Progenitor cell of endocrine pancreas (in vitro differentiated cells): ENCODE measurements around the gene STK24. TPM values are rescaled to one million over a fixed set of nuclear protein-coding genes. Genes with fewer than 3 reads are reported as not detected.
A peak's percentile ranks its signal among the peaks of the same experiment; 100 is the strongest.

Source experiments
- DNase-seq: peaks from one replicate; pipeline ENCODE4 v3.0.0; 2021; ENCODE audit warnings: low spot score; ENCODE audit not compliant: unreplicated experiment
- H3K27ac Mint-ChIP-seq: 2 replicates; pipeline ENCODE4 v1.8.0; 2021; ENCODE audit warnings: mild to moderate bottlenecking, moderate library complexity, mixed read lengths
- H3K27me3 Mint-ChIP-seq: 2 replicates; pipeline ENCODE4 v1.8.0; 2021; ENCODE audit warnings: mixed read lengths
- H3K36me3 Mint-ChIP-seq: 2 replicates; pipeline ENCODE4 v1.8.0; 2022; ENCODE audit warnings: mixed read lengths; ENCODE audit not compliant: insufficient read depth
- H3K4me1 Mint-ChIP-seq: 2 replicates; pipeline ENCODE4 v1.8.0; 2021; ENCODE audit warnings: low read depth, mixed read lengths
- H3K4me3 Mint-ChIP-seq: 2 replicates; pipeline ENCODE4 v1.8.0; 2021; ENCODE audit warnings: low read depth, mild to moderate bottlenecking, moderate library complexity, mixed read lengths
- H3K9me3 Mint-ChIP-seq: 2 replicates; pipeline ENCODE4 v1.8.0; 2021; ENCODE audit warnings: low read depth, mixed read lengths
- CTCF ChIP-seq: fragments of 200-600 bp; sonication (generic); IDR thresholded peaks from one replicate; pipeline ENCODE4 v1.5.0; 2021; ENCODE audit warnings: antibody characterized with exemption, mild to moderate bottlenecking; ENCODE audit not compliant: unreplicated experiment
- total RNA-seq: library from RNA; stranded (reverse); gene quantifications from 2 replicates; pipeline ENCODE4 v1.2.1, GENCODE V29; 2021

Gene STK24
- total RNA-seq, 1 donor from 2014 or later, result 113 TPM

- H3K27ac Mint-ChIP-seq, result no peak overlapping the region
- peaks cover 19% of the 10 kb centered on the region for H3K4me1 Mint-ChIP-seq
- no peaks in the 10 kb centered on the region for H3K27me3 Mint-ChIP-seq
- TF ChIP-seq CTCF, result no peak
- no peak overlapping the region for H3K4me3 Mint-ChIP-seq
- peaks cover 4% of the 10 kb centered on the region for H3K9me3 Mint-ChIP-seq
- DNase-seq, result no peak
- peaks cover 24% of the 10 kb centered on the region for H3K36me3 Mint-ChIP-seq
Observed at GRCh38 chr13:98513837-98514236, 63.1 kb downstream of the STK24 start.

DNA sequence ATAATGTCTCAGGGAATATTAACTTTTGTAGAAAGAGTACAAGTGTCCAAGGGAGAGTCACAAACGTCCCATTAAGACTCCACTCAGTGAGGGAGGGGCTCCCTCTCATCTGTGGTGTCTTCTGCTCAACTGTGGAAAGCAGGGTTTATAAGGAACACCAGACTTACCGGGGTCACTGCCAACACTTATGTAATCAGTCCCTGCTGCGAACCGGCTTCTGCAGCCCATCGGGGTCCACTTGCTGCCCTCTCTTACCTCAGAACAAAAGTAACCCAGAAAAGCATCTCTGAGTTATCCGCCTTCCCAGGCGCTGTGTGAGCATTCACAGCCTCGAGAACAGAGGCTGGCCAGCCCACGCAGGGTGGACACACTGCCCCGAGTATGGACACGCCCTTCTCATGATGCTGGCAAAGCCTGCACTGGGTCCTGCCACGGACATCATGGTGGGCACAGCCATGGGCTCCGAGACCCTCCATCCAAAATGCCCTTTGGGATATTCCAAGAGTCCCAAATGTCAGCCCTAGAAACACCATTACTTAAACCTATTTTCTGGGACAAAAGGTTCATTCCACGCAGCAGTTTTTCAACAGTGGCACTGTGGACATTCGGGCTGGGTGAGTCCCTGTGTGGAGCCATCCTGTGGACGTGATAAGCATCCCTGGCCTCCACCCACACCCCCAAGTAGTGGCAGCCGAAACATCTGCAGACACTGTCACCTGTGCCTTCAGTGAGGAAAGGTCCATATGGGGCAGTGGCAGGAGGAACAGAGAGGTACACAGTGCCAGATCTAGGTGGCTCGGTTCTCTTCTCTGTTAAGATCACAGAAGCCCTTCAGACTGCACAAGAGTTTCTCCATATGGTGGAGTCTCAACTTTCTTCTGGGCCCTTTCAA is 63.9 kb downstream of the STK24 start:
- H3K27ac Mint-ChIP-seq, result peak overlapping the region; percentile 25
- no peaks in the 10 kb centered on the region for H3K27me3 Mint-ChIP-seq
- TF ChIP-seq CTCF, result no peak
- DNase-seq, result no peak
- no peak overlapping the region for H3K4me3 Mint-ChIP-seq
- H3K36me3 Mint-ChIP-seq, result peaks cover 20% of the 10 kb centered on the region
- peaks cover 27% of the 10 kb centered on the region for H3K4me1 Mint-ChIP-seq
- H3K9me3 Mint-ChIP-seq, result peaks cover 4% of the 10 kb centered on the region

GRCh38 chr13:98511435-98511834 is 65.5 kb downstream of the STK24 start:
- peaks cover 14% of the 10 kb centered on the region for H3K36me3 Mint-ChIP-seq
- no peaks in the 10 kb centered on the region for H3K27me3 Mint-ChIP-seq
- H3K4me1 Mint-ChIP-seq, result peaks cover 40% of the 10 kb centered on the region
- H3K4me3 Mint-ChIP-seq, result no peak overlapping the region
- peaks cover 4% of the 10 kb centered on the region for H3K9me3 Mint-ChIP-seq
- no peak for TF ChIP-seq CTCF
- DNase-seq, result no peak
- no peak overlapping the region for H3K27ac Mint-ChIP-seq

DNA sequence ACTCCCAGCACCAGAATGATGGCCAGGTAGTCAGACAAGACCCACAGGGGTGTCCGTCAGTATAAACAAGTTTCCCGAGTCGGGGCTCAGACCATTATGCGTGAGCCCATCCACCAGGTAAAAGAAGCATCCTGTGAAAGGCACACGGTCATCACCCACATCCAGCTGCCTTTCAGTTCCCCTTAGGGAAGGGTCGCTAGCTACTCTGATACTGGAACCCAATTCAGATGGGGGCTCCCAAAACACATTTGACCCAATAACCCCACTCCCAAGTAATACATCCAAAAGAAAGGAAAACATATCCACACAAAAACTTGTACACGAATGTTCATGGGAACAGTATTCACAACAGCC is 66.8 kb downstream of the STK24 start:
- Mint-ChIP-seq H3K27me3 (no peaks in the 10 kb centered on the region), H3K4me3 (no peak overlapping the region), H3K9me3 (peaks cover 4% of the 10 kb centered on the region), H3K27ac (no peak overlapping the region), H3K4me1 (peaks cover 52% of the 10 kb centered on the region), H3K36me3 (peaks cover 12% of the 10 kb centered on the region)
- DNase-seq, result no peak
- no peak for TF ChIP-seq CTCF

GRCh38 chr13:98509271-98510155 is 67.4 kb downstream of the STK24 start:
- no peak for DNase-seq
- no peaks in the 10 kb centered on the region for H3K27me3 Mint-ChIP-seq
- no peak for TF ChIP-seq CTCF
- H3K36me3 Mint-ChIP-seq, result peaks cover 12% of the 10 kb centered on the region
- no peak overlapping the region for H3K4me3 Mint-ChIP-seq
- peaks cover 52% of the 10 kb centered on the region for H3K4me1 Mint-ChIP-seq
- H3K27ac Mint-ChIP-seq, result peak overlapping the region; percentile 14
- H3K9me3 Mint-ChIP-seq, result peaks cover 4% of the 10 kb centered on the region
